SK-N-SH treated with all-trans-retinoic acid at 6 μM for 48 hours (cell line): ENCODE measurements around the gene PDE1A.

Experiments used
- ATAC-seq: fragments of 200-7000 bp; cut with Tn5 transposase; 3 replicates; pipeline ENCODE4 v1.9.1; 2020; ENCODE audit warnings: mild to moderate bottlenecking, moderate library complexity
- ARNTL ChIP-seq: fragments of 450-650 bp; formaldehyde crosslinking; IDR thresholded peaks from 2 replicates; pipeline ENCODE4 v1.5.0; 2020; ENCODE audit warnings: low read depth, mild to moderate bottlenecking, moderate library complexity, borderline replicate concordance
- BACH2 ChIP-seq: fragments of 250-450 bp; sonication (Bioruptor Pico); IDR thresholded peaks from 2 replicates; pipeline ENCODE4 v1.9.0; 2021; ENCODE audit warnings: mild to moderate bottlenecking, borderline replicate concordance
- GLIS3 ChIP-seq: fragments of 250-450 bp; sonication (Bioruptor Pico); IDR thresholded peaks from 2 replicates; pipeline ENCODE4 v1.5.0; 2020; ENCODE audit warnings: mild to moderate bottlenecking, moderate library complexity
- ISL1 ChIP-seq: fragments of 250-450 bp; sonication (Bioruptor Pico); IDR thresholded peaks from 2 replicates; pipeline ENCODE4 v2.1.2; 2022; ENCODE audit warnings: mild to moderate bottlenecking, moderate library complexity
- OSR1 ChIP-seq: fragments of 250-450 bp; sonication (Bioruptor Pico); IDR thresholded peaks from 2 replicates; pipeline ENCODE4 v1.8.0; 2022; ENCODE audit warnings: moderate library complexity, mild to moderate bottlenecking, inconsistent platforms
- PATZ1 ChIP-seq: fragments of 250-450 bp; sonication (Bioruptor Pico); IDR thresholded peaks from 2 replicates; pipeline ENCODE4 v1.8.0; 2020; ENCODE audit warnings: mild to moderate bottlenecking, moderate library complexity, borderline replicate concordance
- PPARA ChIP-seq: fragments of 250-450 bp; sonication (Bioruptor Pico); IDR thresholded peaks from 2 replicates; pipeline ENCODE4 v1.5.0; 2020; ENCODE audit warnings: mild to moderate bottlenecking, borderline replicate concordance
- RARB ChIP-seq: fragments of 250-450 bp; sonication (Bioruptor Pico); IDR thresholded peaks from 2 replicates; pipeline ENCODE4 v1.8.0; 2021; ENCODE audit warnings: mild to moderate bottlenecking, moderate library complexity
- SNAI2 ChIP-seq: fragments of 250-450 bp; sonication (Bioruptor Pico); IDR thresholded peaks from 2 replicates; pipeline ENCODE4 v1.5.0; 2020; ENCODE audit warnings: mild to moderate bottlenecking, moderate library complexity
- TCF4 ChIP-seq: fragments of 250-450 bp; sonication (Bioruptor Pico); IDR thresholded peaks from 2 replicates; pipeline ENCODE4 v1.8.0; 2021; ENCODE audit warnings: mild to moderate bottlenecking, moderate library complexity, borderline replicate concordance
- ZC3H10 ChIP-seq: fragments of 250-450 bp; sonication (Bioruptor Pico); IDR thresholded peaks from 2 replicates; pipeline ENCODE4 v1.5.1; 2021; ENCODE audit warnings: mild to moderate bottlenecking, moderate library complexity
- ZFP30 ChIP-seq: fragments of 450-650 bp; formaldehyde crosslinking; IDR thresholded peaks from 2 replicates; pipeline ENCODE4 v1.5.0; 2022; ENCODE audit warnings: mild to moderate bottlenecking, moderate library complexity
- ZNF565 ChIP-seq: fragments of 450-650 bp; formaldehyde crosslinking; conservative IDR thresholded peaks from 2 replicates; pipeline ENCODE4 v1.5.0; 2020; ENCODE audit warnings: low read depth, mild to moderate bottlenecking, moderate library complexity
- ZNF70 ChIP-seq: fragments of 450-650 bp; formaldehyde crosslinking; IDR thresholded peaks from 2 replicates; pipeline ENCODE4 v1.5.0; 2020; ENCODE audit warnings: mild to moderate bottlenecking, moderate library complexity
- ZNF8 ChIP-seq: fragments of 450-650 bp; formaldehyde crosslinking; IDR thresholded peaks from 2 replicates; pipeline ENCODE4 v1.5.0; 2020; ENCODE audit warnings: mild to moderate bottlenecking, moderate library complexity
- TF ChIP-seq, protein P1 (sequence below): fragments of 250-450 bp; sonication (Bioruptor Pico); IDR thresholded peaks from 2 replicates; pipeline ENCODE4 v1.5.0; 2020; ENCODE audit warnings: mild to moderate bottlenecking, moderate library complexity
- TF ChIP-seq, protein P2 (sequence below): fragments of 250-450 bp; sonication (Bioruptor Pico); IDR thresholded peaks from 2 replicates; pipeline ENCODE4 v1.5.1; 2021; ENCODE audit warnings: mild to moderate bottlenecking, moderate library complexity

Gene PDE1A

GRCh38 chr2:182247831-182248230, 179.0 kb downstream of the PDE1A start (continued):
- TF ChIP-seq, protein P1, sequence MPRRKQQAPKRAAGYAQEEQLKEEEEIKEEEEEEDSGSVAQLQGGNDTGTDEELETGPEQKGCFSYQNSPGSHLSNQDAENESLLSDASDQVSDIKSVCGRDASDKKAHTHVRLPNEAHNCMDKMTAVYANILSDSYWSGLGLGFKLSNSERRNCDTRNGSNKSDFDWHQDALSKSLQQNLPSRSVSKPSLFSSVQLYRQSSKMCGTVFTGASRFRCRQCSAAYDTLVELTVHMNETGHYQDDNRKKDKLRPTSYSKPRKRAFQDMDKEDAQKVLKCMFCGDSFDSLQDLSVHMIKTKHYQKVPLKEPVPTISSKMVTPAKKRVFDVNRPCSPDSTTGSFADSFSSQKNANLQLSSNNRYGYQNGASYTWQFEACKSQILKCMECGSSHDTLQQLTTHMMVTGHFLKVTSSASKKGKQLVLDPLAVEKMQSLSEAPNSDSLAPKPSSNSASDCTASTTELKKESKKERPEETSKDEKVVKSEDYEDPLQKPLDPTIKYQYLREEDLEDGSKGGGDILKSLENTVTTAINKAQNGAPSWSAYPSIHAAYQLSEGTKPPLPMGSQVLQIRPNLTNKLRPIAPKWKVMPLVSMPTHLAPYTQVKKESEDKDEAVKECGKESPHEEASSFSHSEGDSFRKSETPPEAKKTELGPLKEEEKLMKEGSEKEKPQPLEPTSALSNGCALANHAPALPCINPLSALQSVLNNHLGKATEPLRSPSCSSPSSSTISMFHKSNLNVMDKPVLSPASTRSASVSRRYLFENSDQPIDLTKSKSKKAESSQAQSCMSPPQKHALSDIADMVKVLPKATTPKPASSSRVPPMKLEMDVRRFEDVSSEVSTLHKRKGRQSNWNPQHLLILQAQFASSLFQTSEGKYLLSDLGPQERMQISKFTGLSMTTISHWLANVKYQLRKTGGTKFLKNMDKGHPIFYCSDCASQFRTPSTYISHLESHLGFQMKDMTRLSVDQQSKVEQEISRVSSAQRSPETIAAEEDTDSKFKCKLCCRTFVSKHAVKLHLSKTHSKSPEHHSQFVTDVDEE, result no peak
- no peak for TF ChIP-seq PPARA (CRISPR knock-in tag)
- no peak for TF ChIP-seq RARB (CRISPR knock-in tag)

DNA sequence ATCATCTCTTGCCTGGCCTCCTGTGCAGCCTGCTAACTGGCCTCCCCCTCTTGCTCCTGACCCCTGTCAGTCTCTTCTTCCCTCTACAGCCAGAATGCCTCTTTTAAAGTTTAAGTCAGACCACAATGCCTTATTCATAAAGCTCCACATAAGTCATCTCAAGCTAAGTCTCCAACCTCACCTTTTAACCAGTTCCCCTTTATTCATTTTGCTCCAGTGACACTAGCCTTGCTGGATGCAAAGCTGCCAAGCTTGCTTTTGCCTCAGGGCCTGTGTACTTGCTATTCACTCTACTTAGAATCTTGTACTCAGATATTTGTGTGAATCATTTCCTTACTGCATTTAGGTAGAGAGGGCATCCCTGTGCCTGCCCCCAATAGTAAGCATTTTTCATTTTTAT, 180.9 kb downstream of the PDE1A start:
- ATAC-seq, result no peak
- TF ChIP-seq BACH2 (CRISPR knock-in tag), result no peak
- TF ChIP-seq PPARA (CRISPR knock-in tag), result no peak
- TF ChIP-seq SNAI2 (CRISPR knock-in tag), result no peak
- TF ChIP-seq, protein P1, result no peak

- TF ChIP-seq OSR1 (no peak), PATZ1 (CRISPR knock-in tag) (no peak), ARNTL (CRISPR knock-in tag) (no peak), ISL1 (CRISPR knock-in tag) (no peak), ZC3H10 (CRISPR knock-in tag) (no peak), ZFP30 (CRISPR knock-in tag) (no peak), BACH2 (CRISPR knock-in tag) (no peak), SNAI2 (CRISPR knock-in tag) (no peak), ZNF8 (CRISPR knock-in tag) (no peak), RARB (CRISPR knock-in tag) (no peak), ZNF565 (no peak), ZNF70 (no peak)
- TF ChIP-seq, protein P1, result no peak
- TF ChIP-seq, protein P2, sequence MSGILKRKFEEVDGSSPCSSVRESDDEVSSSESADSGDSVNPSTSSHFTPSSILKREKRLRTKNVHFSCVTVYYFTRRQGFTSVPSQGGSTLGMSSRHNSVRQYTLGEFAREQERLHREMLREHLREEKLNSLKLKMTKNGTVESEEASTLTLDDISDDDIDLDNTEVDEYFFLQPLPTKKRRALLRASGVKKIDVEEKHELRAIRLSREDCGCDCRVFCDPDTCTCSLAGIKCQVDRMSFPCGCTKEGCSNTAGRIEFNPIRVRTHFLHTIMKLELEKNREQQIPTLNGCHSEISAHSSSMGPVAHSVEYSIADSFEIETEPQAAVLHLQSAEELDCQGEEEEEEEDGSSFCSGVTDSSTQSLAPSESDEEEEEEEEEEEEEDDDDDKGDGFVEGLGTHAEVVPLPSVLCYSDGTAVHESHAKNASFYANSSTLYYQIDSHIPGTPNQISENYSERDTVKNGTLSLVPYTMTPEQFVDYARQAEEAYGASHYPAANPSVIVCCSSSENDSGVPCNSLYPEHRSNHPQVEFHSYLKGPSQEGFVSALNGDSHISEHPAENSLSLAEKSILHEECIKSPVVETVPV (CRISPR knock-in tag), result no peak
- ATAC-seq, result no peak
These were observed 184.2 kb downstream of the PDE1A start for GRCh38 chr2:182242609-182243008.

DNA sequence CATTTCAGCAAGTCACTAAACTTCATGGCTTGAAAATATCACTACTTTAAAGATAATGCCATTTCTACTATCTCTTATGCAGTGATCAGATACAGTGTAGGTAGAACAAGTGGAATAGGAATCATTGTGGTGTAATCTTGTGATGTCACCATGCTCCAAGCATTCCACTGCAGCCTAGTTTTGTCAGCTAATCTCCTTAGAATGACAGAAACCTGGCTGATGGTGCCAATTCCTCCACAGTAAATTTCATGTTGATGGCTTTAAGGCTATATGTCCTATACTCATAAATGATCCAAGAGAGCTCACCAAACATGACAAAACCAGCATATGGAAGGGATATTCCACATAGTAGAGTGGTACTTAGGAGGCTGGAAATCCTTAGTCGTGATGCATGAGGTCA, 184.9 kb downstream of the PDE1A start:
- ATAC-seq, result no peak
- TF ChIP-seq GLIS3 (CRISPR knock-in tag), result no peak
- TF ChIP-seq BACH2 (CRISPR knock-in tag), result no peak
- TF ChIP-seq TCF4 (CRISPR knock-in tag), result no peak
- no peak for TF ChIP-seq RARB (CRISPR knock-in tag)
- no peak for TF ChIP-seq ZFP30 (CRISPR knock-in tag)
